ENCODE data around the gene KRT8.

Gene KRT8

GRCh38 chr12:52879394-52880351, 25.2 kb downstream of the KRT8 start:
- ATAC-seq: peak; percentile 92
- TF ChIP-seq GLIS3 (CRISPR knock-in tag; IDR thresholded peaks at IDR 0.05) (no peak), ZFP30 (CRISPR knock-in tag; IDR thresholded peaks at IDR 0.05) (no peak), OSR1 (CRISPR knock-in tag; IDR thresholded peaks at IDR 0.05) (no peak), ZNF70 (CRISPR knock-in tag; IDR thresholded peaks at IDR 0.05) (peak; percentile 73), CREB5 (CRISPR knock-in tag; IDR thresholded peaks at IDR 0.05; ENCODE audit: low read depth) (no peak), TCF4 (CRISPR knock-in tag; IDR thresholded peaks at IDR 0.05; ENCODE audit: borderline replicate concordance) (no peak)

GRCh38 chr12:52878507-52879393, 26.1 kb downstream of the KRT8 start:
- TF ChIP-seq ZNF70 (CRISPR knock-in tag; IDR thresholded peaks at IDR 0.05) (no peak), ZC3H10 (CRISPR knock-in tag; IDR thresholded peaks at IDR 0.05) (no peak)
- ATAC-seq: no peak

GRCh38 chr12:52877242-52877641, 27.6 kb downstream of the KRT8 start:
- TF ChIP-seq ZC3H10 (CRISPR knock-in tag; IDR thresholded peaks at IDR 0.05): no peak
- no peak for ATAC-seq

GRCh38 chr12:52876372-52876771, 28.5 kb downstream of the KRT8 start:
- no peak for ATAC-seq
- TF ChIP-seq TOX (CRISPR knock-in tag; IDR thresholded peaks at IDR 0.05; ENCODE audit: borderline replicate concordance): no peak
- no peak for TF ChIP-seq ZFP3 (CRISPR knock-in tag; IDR thresholded peaks at IDR 0.05)
- no peak for TF ChIP-seq TCF4 (CRISPR knock-in tag; IDR thresholded peaks at IDR 0.05; ENCODE audit: borderline replicate concordance)
- no peak for TF ChIP-seq ESRRG (CRISPR knock-in tag; IDR thresholded peaks at IDR 0.05)
- TF ChIP-seq SNAI2 (CRISPR knock-in tag; IDR thresholded peaks at IDR 0.05): no peak
- no peak for TF ChIP-seq ZFP30 (CRISPR knock-in tag; IDR thresholded peaks at IDR 0.05)
- no peak for TF ChIP-seq RARB (CRISPR knock-in tag; IDR thresholded peaks at IDR 0.05)
- no peak for TF ChIP-seq BACH2 (CRISPR knock-in tag; IDR thresholded peaks at IDR 0.05; ENCODE audit: borderline replicate concordance)
- TF ChIP-seq ZNF565 (CRISPR knock-in tag; conservative IDR thresholded peaks at IDR 0.05; ENCODE audit: low read depth): no peak
- no peak for TF ChIP-seq GLIS3 (CRISPR knock-in tag; IDR thresholded peaks at IDR 0.05)
- TF ChIP-seq PATZ1 (CRISPR knock-in tag; IDR thresholded peaks at IDR 0.05; ENCODE audit: borderline replicate concordance): no peak
- no peak for TF ChIP-seq ZNF8 (CRISPR knock-in tag; IDR thresholded peaks at IDR 0.05)
- TF ChIP-seq ZC3H10 (CRISPR knock-in tag; IDR thresholded peaks at IDR 0.05): no peak
- TF ChIP-seq POU6F1 (CRISPR knock-in tag; IDR thresholded peaks at IDR 0.05; ENCODE audit: borderline replicate concordance, low read depth): no peak
- no peak for TF ChIP-seq ZNF70 (CRISPR knock-in tag; IDR thresholded peaks at IDR 0.05)
- TF ChIP-seq CSRNP3 (CRISPR knock-in tag; IDR thresholded peaks at IDR 0.05): no peak
